Head of caudate nucleus (tissue), 42 donors: Measurements from ENCODE around the gene TRMT10C.
"Not testable (repeated sequence)": the region's sequence is repeated elsewhere in the genome, so short reads cannot be mapped to it uniquely, and the experiment has no call there.

ENCODE experiments used
- DNase-seq, 42 donors: peaks; one replicate each; pipeline versions ENCODE4 v3.0.0 to v3.0.0-alpha.2; 2020 to 2021; ENCODE audit warnings: mixed read lengths in 7 of 42
- intact Hi-C: fragments of 100-400 bp; cut with DNase I; formaldehyde crosslinking; loops from one replicate; pipeline ENCODE4 v1.15.0; 2022

TRMT10C gene

DNA sequence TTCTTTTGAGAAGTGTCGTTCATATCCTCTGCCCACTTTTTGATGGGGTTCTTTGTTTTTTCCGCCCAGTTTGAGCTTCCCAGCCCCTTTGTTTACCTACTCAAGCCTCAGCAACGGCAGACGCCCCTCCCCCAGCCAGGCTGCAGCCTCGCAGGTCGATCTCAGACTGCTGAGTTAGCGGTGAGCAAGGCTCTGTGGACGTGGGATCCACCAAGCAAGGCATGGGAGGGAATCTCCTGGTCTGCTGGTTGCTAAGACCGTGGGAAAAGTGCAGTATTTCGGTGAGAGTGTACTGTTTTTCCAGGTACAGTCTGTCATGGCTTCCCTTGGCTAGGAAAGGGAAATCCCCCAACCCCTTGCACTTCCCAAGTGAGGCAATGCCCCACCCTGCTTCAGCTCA, 43.7 kb downstream of the TRMT10C start:
- intact Hi-C loops, DNase-seq: not testable (repeated sequence)

DNA sequence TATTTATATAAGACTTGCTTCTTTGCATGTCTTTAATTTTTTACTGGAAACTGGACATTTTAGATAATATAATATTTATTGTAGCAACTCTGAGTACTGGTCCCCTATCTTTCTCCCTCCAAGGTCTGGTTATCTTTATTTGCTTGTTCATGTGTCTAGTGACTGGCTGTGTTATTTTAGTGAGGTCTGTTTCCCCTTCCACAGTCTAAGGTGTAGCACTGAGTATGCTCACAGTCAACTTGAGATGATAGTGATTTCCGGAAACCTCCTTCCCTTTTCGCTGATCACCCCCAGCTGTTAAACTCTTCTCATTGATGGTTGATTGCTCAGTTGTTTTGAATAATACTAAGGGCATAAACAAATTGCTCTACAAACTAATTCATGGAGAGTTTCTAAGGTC, 49.4 kb downstream of the TRMT10C start:
- DNase-seq: peak in 1 of 42 donors; percentile 3
- intact Hi-C loops: no loop called here

DNA sequence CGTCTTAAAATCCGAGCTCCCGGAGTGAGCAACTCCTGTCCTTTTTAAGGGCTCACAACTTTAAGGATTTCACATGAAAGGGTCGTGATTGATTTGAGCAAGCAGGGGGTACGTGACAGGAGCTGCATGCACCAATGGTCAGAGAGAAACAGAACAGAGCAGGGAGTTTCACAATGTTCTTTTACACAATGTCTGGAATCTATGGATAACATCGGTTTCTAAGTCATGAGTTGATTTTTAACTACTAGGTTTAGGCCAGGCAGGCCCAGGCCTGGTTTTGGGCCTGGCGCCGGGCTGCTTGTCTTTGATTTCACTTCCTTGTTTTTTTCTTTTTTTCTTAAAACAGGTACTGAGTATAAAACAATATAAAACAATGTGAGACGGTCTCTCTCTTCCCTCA, 51.3 kb downstream of the TRMT10C start:
- intact Hi-C loops, DNase-seq: not testable (repeated sequence)

DNA sequence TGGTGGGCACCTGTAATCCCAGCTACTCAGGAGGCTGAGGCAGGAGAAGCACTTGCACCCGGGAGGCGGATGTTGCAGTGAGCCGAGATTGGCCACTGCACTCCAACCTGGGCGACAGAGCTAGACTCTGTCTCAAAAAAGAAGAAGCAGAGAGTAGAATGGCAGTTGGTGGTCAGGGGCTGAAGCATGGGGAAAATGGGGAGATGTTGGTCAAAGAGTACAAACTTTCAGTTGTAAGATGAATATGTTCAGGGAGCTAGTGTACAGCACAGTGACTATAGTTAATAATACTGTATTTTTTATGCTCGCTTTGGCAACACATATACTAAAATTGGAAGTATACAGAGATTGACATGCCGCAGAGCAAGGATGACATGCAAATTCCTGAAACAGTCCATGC, 53.9 kb downstream of the TRMT10C start:
- intact Hi-C loops: no loop called here

More for the DNA sequence above, 53.9 kb downstream of the TRMT10C start:
- peak in 1 of 42 donors; percentile 7 for DNase-seq
